Skeletal muscle tissue (tissue), 4 donors: ENCODE data around the gene AEBP2. TPM values are rescaled to one million over a fixed set of nuclear protein-coding genes. Genes with fewer than 3 reads are reported as not detected.
"Not testable (repeated sequence)": the region's sequence is repeated elsewhere in the genome, so short reads cannot be mapped to it uniquely, and the experiment has no call there.

ENCODE experiments used
- H3K27ac ChIP-seq: one replicate; pipeline ENCODE4 v1.7.0; 2013; ENCODE audit warnings: mild to moderate bottlenecking, low read depth, low read length, inconsistent platforms
- H3K27me3 ChIP-seq, 3 donors: one replicate each; pipeline ENCODE4 v1.7.0; 2013; ENCODE audit warnings: low read length in 3 of 3; ENCODE audit not compliant: control insufficient read depth in 3 of 3, insufficient read depth in 3 of 3
- H3K36me3 ChIP-seq, 3 donors: one replicate each; pipeline ENCODE4 v1.7.0; 2013; ENCODE audit warnings: low read length in 3 of 3; ENCODE audit not compliant: control insufficient read depth in 3 of 3, insufficient read depth in 3 of 3
- H3K4me1 ChIP-seq, 3 donors: one replicate each; pipeline ENCODE4 v1.7.0; 2013; ENCODE audit warnings: low read length in 3 of 3, mild to moderate bottlenecking in 3 of 3; ENCODE audit not compliant: control insufficient read depth in 3 of 3, insufficient read depth in 3 of 3
- H3K4me3 ChIP-seq, 3 donors: one replicate each; pipeline ENCODE4 v1.7.0; 2013; ENCODE audit warnings: low read length in 3 of 3
- H3K9ac ChIP-seq, 3 donors: one replicate each; pipeline ENCODE4 v1.7.0; 2013; ENCODE audit warnings: low read length in 3 of 3, mild to moderate bottlenecking in 3 of 3, moderate library complexity in 2 of 3, low read depth in 1 of 3
- H3K9me3 ChIP-seq, 3 donors: one replicate each; pipeline ENCODE4 v1.7.0; 2013; ENCODE audit warnings: low read length in 3 of 3; ENCODE audit not compliant: control insufficient read depth in 3 of 3
- total RNA-seq: library from RNA; depleted of rRNA; stranded (reverse); fragments of >200 nt; gene quantifications from one replicate; pipeline ENCODE4 v1.2.3, GENCODE V29; 2014
- donor health status: Osteomylitis.

AEBP2 gene
- total RNA-seq, 1 donor from 2014 or later = 39.7 TPM

DNA sequence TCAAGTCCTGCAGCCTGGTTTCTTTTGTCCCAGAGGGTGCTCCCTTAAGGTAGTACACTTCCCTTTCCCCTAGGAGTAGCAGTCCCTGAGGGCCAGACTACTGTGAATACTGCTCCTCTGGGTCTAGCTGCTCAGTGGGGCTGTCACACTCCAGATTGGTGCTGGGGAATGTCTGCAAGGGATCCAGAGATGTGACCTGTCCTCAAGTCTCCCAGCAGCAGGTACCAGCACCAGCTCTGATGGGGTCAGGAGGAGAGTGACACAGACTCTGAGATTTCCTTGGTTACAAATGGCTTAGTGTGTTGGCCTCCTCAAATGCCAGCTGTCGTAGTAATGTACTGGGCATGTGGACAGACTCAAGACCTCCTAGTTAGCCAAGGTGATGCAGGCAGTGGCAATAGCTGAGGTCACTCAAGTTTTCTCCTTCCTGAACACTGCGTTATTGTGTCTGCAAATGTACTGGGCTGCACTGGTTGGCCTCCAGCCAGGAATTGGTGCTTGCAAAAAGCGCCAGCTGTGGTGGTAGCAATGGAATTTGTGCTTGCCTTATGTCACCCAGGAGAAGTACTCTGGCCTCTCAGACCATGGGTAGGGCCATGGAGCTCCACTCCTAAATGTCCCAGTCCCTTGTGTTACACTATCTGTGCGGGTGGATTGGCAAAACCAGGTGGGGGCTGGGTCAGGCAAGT, 36.4 kb upstream of the AEBP2 start:
- H3K4me3 ChIP-seq = no peak overlapping the region
- H3K4me1 ChIP-seq = peaks cover 0 to 6% (median 0%) of the 10 kb centered on the region in 3 donors
- peaks cover 0 to 4% (median 0%) of the 10 kb centered on the region in 3 donors for H3K27me3 ChIP-seq
- no peak overlapping the region for H3K27ac ChIP-seq
- no peak overlapping the region for H3K9ac ChIP-seq
- no peaks in the 10 kb centered on the region for H3K36me3 ChIP-seq
- H3K9me3 ChIP-seq = peaks cover 0 to 2% (median 0%) of the 10 kb centered on the region in 3 donors

GRCh38 chr12:19404242-19404880, 34.9 kb upstream of the AEBP2 start:
- H3K4me3 ChIP-seq = no peak overlapping the region
- H3K36me3 ChIP-seq = no peaks in the 10 kb centered on the region
- no peak overlapping the region for H3K27ac ChIP-seq
- peaks cover 0 to 4% (median 0%) of the 10 kb centered on the region in 3 donors for H3K27me3 ChIP-seq
- peaks cover 0 to 2% (median 0%) of the 10 kb centered on the region in 3 donors for H3K9me3 ChIP-seq
- H3K9ac ChIP-seq = no peak overlapping the region
- peaks cover 0 to 6% (median 0%) of the 10 kb centered on the region in 3 donors for H3K4me1 ChIP-seq

DNA sequence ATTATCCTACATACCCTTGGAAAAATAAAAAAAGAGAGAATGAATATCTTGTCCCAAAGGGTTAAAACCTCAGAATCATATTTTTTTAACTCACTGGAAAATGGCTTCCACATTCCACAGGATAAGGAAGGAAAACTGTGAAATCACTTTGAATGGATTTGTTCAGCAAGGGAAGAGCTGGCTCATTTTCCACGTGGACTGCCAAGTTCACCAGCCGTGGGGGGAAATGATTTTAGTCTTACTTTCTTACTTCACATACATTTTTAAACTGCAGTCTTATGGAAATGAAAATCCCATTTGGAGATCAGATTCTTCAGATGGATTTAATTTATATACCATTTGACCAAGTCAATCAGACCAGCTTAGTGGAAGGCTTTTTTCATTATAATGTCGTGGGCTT, 29.9 kb upstream of the AEBP2 start:
- Histone ChIP-seq H3K4me1 (peaks cover 0 to 12% (median 5%) of the 10 kb centered on the region in 3 donors), H3K27ac (no peak overlapping the region), H3K4me3 (peak overlapping the region in 1 of 3 donors; percentile 30)

GRCh38 chr12:19410211-19410610, 29.1 kb upstream of the AEBP2 start:
- Histone ChIP-seq H3K36me3 (no peaks in the 10 kb centered on the region), H3K9ac (no peak overlapping the region), H3K9me3 (no peaks in the 10 kb centered on the region), H3K27me3 (peaks cover 0 to 3% (median 0%) of the 10 kb centered on the region in 3 donors), H3K27ac (no peak overlapping the region), H3K4me3 (no peak overlapping the region), H3K4me1 (peaks cover 0 to 12% (median 5%) of the 10 kb centered on the region in 3 donors)

More for the DNA sequence above, 29.9 kb upstream of the AEBP2 start:
- Histone ChIP-seq H3K9me3 (no peaks in the 10 kb centered on the region), H3K9ac (no peak overlapping the region), H3K27me3 (peaks cover 0 to 3% (median 0%) of the 10 kb centered on the region in 3 donors), H3K36me3 (no peaks in the 10 kb centered on the region)

- Histone ChIP-seq H3K27me3 (peaks cover 0 to 3% (median 0%) of the 10 kb centered on the region in 3 donors), H3K9ac (no peak overlapping the region), H3K36me3 (no peaks in the 10 kb centered on the region), H3K4me3 (no peak overlapping the region), H3K4me1 (peaks cover 0 to 12% (median 5%) of the 10 kb centered on the region in 3 donors), H3K9me3 (no peaks in the 10 kb centered on the region), H3K27ac (no peak overlapping the region)
Observed at GRCh38 chr12:19410629-19411185, 28.6 kb upstream of the AEBP2 start.

DNA sequence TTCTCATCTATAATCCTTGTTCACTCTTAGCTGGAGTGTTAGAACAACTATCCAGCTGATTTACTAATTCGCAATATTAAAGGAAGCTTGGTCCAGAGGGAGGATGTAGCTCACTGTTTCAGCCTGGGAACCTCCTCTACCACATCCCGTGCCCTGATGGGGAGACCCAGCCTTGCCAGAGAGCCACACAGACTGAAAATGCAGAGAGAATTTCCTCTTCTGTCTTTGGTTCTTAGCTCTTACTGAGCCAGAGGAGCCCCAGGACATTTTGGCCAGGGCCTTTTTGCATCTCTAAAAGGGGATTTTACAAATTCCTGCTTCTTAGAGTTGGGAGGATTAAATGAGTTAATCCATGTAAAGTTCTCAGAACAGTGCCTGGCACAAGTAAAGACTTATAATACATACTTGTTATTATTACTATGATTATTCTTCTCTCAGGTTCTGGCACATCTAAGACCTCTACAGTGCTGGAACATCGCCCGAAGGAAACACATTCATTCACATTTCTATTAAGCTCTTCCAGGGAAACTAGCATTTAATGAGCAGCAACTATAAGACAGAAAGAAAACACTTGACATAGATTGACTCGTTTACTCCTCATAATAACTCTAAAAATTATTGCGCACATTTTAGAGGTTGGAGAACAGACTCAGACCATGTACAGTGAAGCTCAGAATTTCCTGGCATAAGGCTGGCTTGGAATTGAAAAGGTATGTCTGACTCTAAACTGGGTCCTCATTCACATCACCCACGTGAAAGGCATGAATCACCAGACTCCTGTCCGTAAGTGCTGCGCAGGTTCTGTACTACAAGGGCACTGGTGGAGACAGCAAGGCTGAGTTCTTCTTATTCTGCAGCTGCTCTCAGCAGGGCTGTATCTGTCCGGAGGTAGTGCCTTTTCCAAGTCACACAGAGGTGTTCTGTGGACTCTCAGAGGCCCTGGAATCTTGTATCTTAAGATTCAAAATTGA, 27.8 kb upstream of the AEBP2 start:
- H3K9me3 ChIP-seq = no peaks in the 10 kb centered on the region
- no peak overlapping the region for H3K27ac ChIP-seq
- peaks cover 0 to 3% (median 0%) of the 10 kb centered on the region in 3 donors for H3K27me3 ChIP-seq
- H3K9ac ChIP-seq = no peak overlapping the region
- H3K4me3 ChIP-seq = no peak overlapping the region
- H3K36me3 ChIP-seq = no peaks in the 10 kb centered on the region
- peaks cover 0 to 12% (median 5%) of the 10 kb centered on the region in 3 donors for H3K4me1 ChIP-seq

- H3K27me3 ChIP-seq = peaks cover 0 to 3% (median 0%) of the 10 kb centered on the region in 3 donors
- H3K36me3 ChIP-seq = no peaks in the 10 kb centered on the region
- H3K9me3 ChIP-seq = no peaks in the 10 kb centered on the region
- no peak overlapping the region for H3K4me3 ChIP-seq
- no peak overlapping the region for H3K9ac ChIP-seq
- H3K4me1 ChIP-seq = peaks cover 0 to 12% (median 5%) of the 10 kb centered on the region in 3 donors
- no peak overlapping the region for H3K27ac ChIP-seq
Observed at GRCh38 chr12:19412844-19413243, 26.4 kb upstream of the AEBP2 start.

DNA sequence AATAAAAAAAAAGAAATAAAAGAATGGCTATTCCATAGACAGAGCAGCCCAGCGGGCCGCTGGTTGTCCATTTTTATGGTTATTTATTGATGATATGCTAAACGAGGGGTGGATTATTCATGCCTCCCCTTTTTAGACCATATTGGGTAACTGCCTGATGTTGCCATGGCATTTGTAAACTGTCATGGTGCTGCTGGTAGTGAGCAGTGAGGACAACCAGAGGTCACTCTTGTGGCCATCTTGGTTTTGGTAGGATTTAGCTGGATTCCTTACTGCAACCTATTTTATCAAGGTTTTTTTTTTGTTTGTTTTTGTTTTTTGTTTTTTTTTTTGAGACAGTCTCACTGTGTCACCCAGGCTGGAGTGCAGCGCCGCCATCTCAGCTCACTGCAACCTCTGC, 25.7 kb upstream of the AEBP2 start:
- H3K9ac ChIP-seq, H3K9me3 ChIP-seq, H3K27ac ChIP-seq, H3K27me3 ChIP-seq, H3K4me3 ChIP-seq, H3K36me3 ChIP-seq: not testable (repeated sequence)
- H3K4me1 ChIP-seq = peaks cover 0 to 12% (median 5%) of the 10 kb centered on the region in 3 donors

GRCh38 chr12:19415563-19415962, 23.7 kb upstream of the AEBP2 start:
- no peak overlapping the region for H3K9ac ChIP-seq

More at GRCh38 chr12:19415563-19415962, 23.7 kb upstream of the AEBP2 start:
- no peaks in the 10 kb centered on the region for H3K36me3 ChIP-seq
- no peaks in the 10 kb centered on the region for H3K27me3 ChIP-seq
- peaks cover 0 to 4% (median 0%) of the 10 kb centered on the region in 3 donors for H3K4me1 ChIP-seq
- H3K27ac ChIP-seq = no peak overlapping the region
- H3K4me3 ChIP-seq = no peak overlapping the region
- H3K9me3 ChIP-seq = no peaks in the 10 kb centered on the region
